SH-SY5Y (cell line): Measurements from ENCODE around the gene CCDC68.

Source experiments
- GATA2 ChIP-seq: IDR thresholded peaks from 2 replicates; pipeline ENCODE4 v1.6.1; 2011; ENCODE audit warnings: mild to moderate bottlenecking, low read depth, low read length
- GATA3 ChIP-seq: IDR thresholded peaks from 2 replicates; pipeline ENCODE4 v1.6.1; 2011; ENCODE audit warnings: low read depth, mild to moderate bottlenecking, low read length, moderate library complexity

CCDC68 gene

GRCh38 chr18:54881229-54881768 is 78.0 kb downstream of the CCDC68 start:
- TF ChIP-seq GATA2: peak; percentile 81
- peak; percentile 73; the same call in 1 of the 2 replicates for TF ChIP-seq GATA3

GRCh38 chr18:54880395-54881105 is 78.7 kb downstream of the CCDC68 start:
- TF ChIP-seq GATA2: no peak
- TF ChIP-seq GATA3: no peak

DNA sequence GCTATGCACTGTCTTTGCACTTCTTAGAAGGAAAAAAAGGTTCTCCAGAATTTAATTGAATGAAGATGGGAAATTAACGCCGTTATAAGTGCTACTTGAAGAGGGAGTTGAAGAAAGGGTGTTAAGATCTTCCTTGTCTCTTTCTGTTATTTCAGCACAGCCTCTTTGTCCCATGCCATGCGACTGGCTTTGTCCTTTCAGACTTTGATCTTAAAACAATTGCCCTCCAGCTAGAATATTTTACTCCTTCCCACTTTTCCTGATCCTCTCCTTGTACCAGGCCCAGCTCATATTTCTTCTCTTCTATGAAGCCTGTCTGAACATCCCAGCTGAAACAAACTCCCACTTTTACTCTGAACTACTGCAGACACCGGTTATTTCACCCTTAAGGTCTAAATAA is 79.6 kb downstream of the CCDC68 start:
- TF ChIP-seq GATA2 (no peak), GATA3 (no peak)

GRCh38 chr18:54878659-54879358 is 80.5 kb downstream of the CCDC68 start:
- no peak for TF ChIP-seq GATA2
- TF ChIP-seq GATA3: no peak

DNA sequence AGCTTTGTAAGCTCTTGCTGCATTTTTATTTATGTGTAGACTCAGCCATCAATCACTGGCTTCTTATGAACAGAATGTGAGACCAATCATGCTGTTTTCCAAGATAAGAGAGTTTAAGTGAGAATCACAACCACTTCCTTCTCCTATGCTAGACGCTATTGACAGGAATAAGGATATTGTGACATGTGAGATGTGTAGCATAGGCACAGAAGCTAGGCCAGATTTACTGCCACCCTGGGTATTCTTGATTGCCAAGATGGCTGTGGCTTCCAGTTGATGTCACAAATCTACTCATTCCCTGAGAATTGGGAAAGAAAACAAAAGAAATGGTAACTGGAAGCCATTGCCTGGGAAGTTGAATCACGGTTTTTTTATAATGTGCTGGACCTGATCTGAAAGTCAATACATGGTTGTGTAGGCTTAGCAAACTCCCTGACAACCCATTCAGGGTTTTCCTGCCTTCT is 81.1 kb downstream of the CCDC68 start:
- TF ChIP-seq GATA2: no peak
- no peak for TF ChIP-seq GATA3

GRCh38 chr18:54877076-54877475 is 82.2 kb downstream of the CCDC68 start:
- TF ChIP-seq GATA2: no peak
- TF ChIP-seq GATA3: no peak

DNA sequence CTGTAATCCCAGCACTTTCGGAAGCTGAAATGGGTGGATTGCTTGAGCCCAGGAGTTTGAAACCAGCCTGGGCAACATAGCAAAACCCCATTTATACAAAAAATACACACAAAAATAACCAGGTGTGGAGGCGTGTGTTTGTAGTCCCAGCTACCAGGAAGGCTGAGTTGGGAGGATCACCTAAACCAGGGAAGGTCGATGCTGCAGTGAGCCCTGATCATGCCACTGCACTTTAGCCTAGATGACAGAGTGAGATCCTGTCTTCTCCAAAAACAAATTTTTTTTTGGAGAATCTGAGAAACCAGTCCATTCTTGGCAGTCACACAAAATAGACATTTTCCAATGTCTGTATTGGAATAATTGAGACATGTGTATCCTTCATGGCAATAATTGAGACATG is 84.2 kb downstream of the CCDC68 start:
- no peak for TF ChIP-seq GATA3
- TF ChIP-seq GATA2: no peak

GRCh38 chr18:54873884-54874255 is 85.4 kb downstream of the CCDC68 start:
- TF ChIP-seq GATA2 (no peak), GATA3 (no peak)

GRCh38 chr18:54872681-54873080 is 86.6 kb downstream of the CCDC68 start:
- TF ChIP-seq GATA2 (no peak), GATA3 (no peak)

- TF ChIP-seq GATA2: peak; percentile 73
- peak; percentile 51; the same call in 1 of the 2 replicates for TF ChIP-seq GATA3
Observed at GRCh38 chr18:54871231-54871630, 88.0 kb downstream of the CCDC68 start.

DNA sequence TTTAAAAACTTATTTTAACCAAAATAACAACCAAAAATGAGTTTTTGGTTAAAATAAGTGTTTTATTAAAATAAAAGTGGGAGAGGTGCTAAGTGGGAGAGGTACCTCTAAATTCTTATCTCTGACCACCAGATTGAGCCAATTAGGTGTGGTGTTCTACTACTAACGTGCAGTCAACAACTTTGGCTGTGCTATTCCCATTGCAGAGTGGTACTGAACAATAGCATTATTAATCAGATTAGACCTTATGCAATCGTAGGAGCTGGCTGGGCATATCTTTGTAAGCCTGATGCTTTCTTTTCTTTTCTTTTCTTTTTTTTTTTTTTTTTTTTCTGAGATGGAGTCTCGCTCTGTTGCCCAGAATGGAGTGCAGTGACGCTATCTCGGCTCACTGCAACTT is 92.1 kb downstream of the CCDC68 start:
- TF ChIP-seq GATA2 (no peak), GATA3 (no peak)

DNA sequence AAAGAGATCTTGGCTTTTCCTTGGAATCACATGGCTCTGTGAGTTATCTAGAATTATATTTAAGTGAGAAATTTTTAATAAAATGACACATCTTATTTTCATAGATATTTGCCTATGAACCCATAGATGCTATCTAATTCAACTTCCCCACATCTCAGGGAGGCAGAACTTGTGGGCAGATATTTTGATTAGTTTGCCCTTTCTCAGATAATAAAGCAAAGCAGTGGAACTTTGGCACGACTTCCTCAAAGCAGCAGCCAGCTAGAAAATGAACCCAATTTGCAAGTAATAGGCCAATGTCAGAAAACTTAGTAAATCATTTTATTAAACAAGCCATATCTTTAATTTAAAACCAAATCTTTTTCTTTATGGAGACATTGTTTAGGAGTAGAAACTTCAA is 98.3 kb downstream of the CCDC68 start:
- TF ChIP-seq GATA3: no peak
- TF ChIP-seq GATA2: no peak

- TF ChIP-seq GATA2: no peak
- no peak for TF ChIP-seq GATA3
Observed at GRCh38 chr18:54859667-54860421, 99.4 kb downstream of the CCDC68 start.

- no peak for TF ChIP-seq GATA3
- no peak for TF ChIP-seq GATA2
Observed at GRCh38 chr18:54857499-54857898, 101.8 kb downstream of the CCDC68 start.

DNA sequence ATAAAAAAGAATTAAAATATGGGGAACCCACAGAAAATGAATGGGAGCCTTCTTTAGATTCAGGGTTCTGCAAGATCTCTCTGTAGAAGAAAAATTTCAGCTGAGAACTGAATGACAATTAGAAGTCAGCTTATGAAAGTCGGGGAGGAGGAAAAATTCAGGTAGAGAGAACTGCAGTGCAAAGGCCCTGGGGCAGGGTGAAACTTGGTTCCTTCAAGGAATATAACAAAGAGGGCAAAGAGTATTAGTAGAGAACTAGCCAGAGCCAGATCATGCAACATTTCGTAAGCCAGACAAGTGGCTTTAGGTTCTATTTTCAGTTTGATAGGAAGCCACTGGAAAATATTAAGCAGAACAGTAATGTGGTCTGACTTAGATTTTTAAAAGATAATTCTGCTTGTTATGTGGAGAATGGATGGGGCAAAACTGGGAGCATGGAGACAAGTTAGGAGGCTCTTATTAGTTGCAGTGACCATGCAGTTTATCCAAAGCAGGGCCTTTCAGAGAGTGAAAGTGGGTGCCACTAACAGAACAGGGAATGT is 103.1 kb downstream of the CCDC68 start:
- TF ChIP-seq GATA3 (no peak), GATA2 (no peak)
